Cardiac fibroblast (primary cell): ENCODE data around the gene ATG2A.

Source experiments
- DNase-seq, 2 donors: peaks; one replicate each; pipeline versions ENCODE4 v3.0.0 to v3.0.0-alpha.2; 2010; ENCODE audit warnings: low read depth in 2 of 2
- H3K4me3 ChIP-seq, 2 donors: replicated peaks in 1 of 2; 1 replicate in 1 of 2; 2 replicates in 1 of 2; pipeline ENCODE4 v1.5.1; 2011; ENCODE audit warnings: low read depth in 2 of 2, low read length in 2 of 2, mild to moderate bottlenecking in 2 of 2, moderate library complexity in 1 of 2
- CTCF ChIP-seq: IDR thresholded peaks from one replicate; pipeline ENCODE4 v1.5.1; 2011; ENCODE audit warnings: low read depth, mild to moderate bottlenecking, low read length, inconsistent platforms

The ATG2A gene

GRCh38 chr11:64888406-64888728, 28.6 kb downstream of the ATG2A start:
- no peak for TF ChIP-seq CTCF
- DNase-seq, result no peak
- H3K4me3 ChIP-seq, result no peak overlapping the region

- TF ChIP-seq CTCF, result peak; percentile 82
- peak; percentile 65 to 66 for DNase-seq
- H3K4me3 ChIP-seq, result no peak overlapping the region
Observed at GRCh38 chr11:64887757-64888405, 29.1 kb downstream of the ATG2A start.

GRCh38 chr11:64887234-64887756, 29.7 kb downstream of the ATG2A start:
- TF ChIP-seq CTCF, result no peak
- DNase-seq, result no peak
- H3K4me3 ChIP-seq, result no peak overlapping the region

- TF ChIP-seq CTCF, result no peak
- peak; percentile 88 to 91 for DNase-seq
- no peak overlapping the region for H3K4me3 ChIP-seq
Observed at GRCh38 chr11:64885367-64886286, 31.4 kb downstream of the ATG2A start.

- H3K4me3 ChIP-seq, result no peak overlapping the region
- TF ChIP-seq CTCF, result no peak
- DNase-seq, result no peak
Observed at GRCh38 chr11:64884019-64884418, 33.0 kb downstream of the ATG2A start.

- DNase-seq, result no peak
- no peak for TF ChIP-seq CTCF
- H3K4me3 ChIP-seq, result no peak overlapping the region
Observed at GRCh38 chr11:64883575-64883974, 33.4 kb downstream of the ATG2A start.
